GOT3 (cell line): Measurements from ENCODE around the gene BBX.
"Not testable (repeated sequence)": the region's sequence is repeated elsewhere in the genome, so short reads cannot be mapped to it uniquely, and the experiment has no call there.

ENCODE experiments used
- DNase-seq: peaks from one replicate; lab custom pipeline; 2025; ENCODE audit warnings: mixed read lengths; lab: John Stamatoyannopoulos, UW

The BBX gene

DNA sequence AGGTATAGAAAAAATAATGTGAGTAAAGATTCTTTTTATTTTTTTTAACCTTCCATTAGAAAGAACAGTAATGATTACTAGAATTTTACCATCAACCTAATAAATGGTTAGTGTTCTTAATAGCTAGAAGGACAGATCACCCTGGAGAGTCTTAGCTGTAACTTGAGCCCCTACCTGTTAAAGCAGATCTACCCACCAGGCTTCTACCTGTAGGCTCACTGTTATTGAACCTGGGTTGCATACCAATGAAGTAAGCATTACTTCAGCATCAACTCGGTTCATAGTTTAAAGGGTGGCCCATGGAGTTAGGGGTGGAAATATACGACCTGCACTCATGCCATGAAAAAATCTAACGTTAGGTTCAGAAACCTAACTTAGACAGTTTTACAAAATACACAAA lies 280.4 kb downstream of the BBX start:
- DNase-seq, result no peak

DNA sequence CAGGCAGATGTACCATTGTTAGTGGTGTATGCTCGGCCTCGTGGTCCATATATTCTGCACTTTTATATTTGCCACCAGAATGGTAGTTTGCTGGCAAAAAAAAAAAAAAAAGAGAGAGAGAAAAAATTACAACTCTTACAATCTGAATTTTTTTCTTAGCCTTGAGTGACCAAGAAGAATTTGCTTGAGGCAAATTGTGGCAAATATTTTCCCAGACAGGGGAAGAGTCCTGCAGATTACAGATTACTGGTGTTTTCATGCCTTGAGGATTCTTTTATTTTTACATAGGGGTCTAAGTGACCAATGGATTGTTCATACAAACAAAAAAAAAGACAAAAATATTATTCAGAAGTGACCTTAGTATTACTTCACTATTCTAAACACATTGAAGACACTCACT lies 283.3 kb downstream of the BBX start:
- DNase-seq, result no peak

DNA sequence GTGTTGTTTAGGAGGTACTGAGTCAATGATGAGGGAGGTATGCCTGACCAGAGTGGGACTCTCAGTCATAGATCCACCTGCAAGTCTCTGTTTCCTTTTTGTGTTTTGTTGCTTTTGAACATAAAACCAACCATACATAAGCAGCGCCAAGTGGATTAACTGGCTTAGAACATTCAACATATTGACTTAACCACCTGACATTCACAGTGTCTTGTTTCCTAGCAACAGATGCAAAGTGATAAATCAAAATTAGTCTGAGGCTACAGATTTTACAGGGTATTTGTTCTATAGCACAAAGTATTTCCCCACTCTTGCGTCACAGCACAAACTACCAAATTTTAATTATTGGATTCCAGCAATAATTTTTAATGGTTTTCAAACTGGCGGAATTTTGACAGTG lies 283.8 kb downstream of the BBX start:
- DNase-seq, result no peak

DNA sequence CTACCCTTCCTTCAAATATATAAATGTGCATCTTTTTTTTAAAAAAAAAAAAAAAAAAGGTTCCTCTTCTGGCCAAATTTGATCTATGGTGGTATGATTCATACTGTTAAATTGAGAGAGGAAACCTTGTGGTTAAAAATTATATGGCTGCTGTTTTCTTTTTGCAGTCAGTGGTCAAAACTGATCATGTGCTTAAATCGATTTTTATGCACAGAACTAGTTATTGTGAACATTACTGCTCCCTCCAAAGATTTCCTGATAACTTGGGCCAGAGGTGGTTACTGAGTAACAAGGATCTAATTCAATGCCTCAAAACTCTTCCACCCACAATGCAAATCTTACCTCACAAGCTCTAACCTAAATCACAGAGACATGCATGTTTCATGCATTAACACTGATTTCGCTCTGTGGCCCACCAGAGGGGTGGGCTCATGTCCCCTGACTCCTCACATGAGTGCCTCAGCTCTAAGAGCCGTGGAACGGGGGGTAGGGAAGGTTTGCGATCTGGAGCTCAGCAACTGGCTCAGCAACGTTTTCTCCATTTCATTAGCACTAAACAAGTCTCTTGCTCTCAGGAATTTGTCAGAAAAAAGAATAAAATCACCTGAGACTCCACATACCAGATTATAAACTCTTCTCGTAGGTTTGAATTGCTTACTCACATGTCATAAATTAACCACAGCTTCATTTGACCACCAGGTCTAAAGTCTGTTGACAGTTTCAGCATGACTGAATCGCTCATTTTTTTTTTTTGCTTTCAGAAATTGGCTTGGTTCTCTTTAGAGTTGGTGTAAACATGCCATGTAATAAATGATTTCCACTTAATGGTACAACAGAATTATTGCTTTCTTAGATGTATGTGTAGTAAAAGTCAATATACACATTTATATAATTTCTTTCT lies 287.7 kb downstream of the BBX start:
- DNase-seq, result no peak

DNA sequence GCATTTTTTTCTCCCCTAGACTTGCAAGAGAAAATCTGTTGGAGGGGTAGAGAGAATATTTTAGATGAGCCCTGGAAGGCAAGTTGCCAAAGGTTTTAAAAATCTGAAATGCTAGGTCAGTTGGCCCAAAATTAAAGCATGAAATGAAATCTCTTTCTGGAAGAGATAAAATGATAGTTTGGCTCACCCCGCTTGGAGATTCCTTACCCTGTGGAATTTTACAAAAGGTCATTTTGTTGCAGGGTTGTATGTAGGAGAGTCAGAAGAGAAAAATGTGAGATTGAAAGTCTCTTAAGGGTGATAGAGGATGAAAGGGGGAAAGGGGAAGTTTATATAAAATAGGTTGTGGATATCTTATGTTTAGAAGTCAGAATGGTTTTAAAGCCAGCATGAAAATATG lies 290.3 kb downstream of the BBX start:
- DNase-seq, result no peak

DNA sequence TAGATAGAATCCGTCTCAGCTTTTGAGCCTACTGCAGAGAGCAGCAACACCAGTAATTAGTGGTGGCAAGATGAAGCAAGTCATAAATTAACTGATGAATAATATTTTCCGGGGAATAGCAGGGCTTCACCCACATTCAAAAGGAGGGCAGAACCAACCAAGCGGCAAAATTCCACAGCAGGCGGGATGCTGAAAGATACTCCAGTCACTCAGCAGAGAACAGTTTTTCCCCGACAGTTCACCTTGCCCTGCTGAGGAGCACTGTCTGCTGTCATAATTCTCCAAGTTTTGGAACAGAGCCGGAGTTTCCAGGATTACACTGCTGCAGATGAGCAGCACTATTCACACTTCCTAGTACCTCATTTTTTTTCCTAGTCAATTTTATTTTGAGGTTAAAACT lies 293.3 kb downstream of the BBX start:
- DNase-seq, result no peak

DNA sequence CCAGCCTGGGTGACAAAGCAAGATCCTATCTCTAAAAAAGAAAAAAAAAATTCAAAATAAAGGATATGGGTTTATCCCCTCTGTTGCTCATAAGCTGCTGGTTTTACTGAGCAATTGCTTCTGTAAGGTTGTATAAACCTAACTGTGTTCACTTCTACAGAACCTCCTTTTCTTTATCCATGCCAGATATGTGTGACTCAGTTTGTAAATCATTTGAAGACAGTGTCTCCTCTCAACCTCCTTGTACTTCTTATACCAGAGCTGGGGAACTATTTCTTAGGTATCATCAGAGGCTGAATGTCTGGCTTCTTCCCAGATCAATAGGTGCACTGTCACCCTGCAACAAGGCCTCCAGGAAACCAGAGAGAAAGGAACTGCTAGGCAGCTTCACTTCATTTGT lies 294.3 kb downstream of the BBX start:
- DNase-seq, result no peak

DNA sequence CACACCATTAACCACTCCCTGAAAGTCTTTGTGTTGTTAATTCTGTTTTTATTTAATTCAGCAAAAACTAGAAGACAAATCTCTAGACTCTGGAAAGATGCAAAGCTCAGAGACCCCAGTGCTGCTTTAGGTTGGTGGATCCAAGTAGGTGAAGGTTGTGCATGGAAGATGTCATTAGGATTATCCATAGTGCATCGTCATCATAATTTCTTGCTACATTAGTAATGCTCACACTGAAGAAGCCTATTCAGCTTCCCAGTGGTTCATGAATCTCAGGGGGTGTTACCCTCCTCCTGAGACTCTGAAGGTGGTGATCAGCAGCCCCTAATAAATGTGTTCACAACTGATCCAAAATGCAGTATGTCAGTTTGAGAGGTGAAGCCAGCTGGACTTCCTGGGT lies 295.3 kb downstream of the BBX start:
- DNase-seq, result no peak

DNA sequence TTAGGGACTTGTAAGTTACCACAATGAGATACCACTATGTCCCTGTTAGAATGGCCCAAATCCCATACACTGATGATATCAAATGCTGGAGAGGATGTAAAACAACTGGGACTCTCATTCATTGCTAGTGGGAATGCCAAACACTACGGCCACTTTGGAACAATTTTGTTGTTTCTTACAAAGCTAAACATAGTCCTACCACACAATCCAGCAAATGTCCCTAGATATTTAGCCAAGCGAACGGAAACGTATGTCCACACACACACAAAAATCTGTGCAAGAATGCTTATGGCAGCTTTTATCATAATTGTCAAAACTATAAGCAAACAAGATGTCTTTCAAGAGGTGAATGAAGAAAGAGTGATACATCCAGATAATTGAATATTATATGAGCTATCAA lies 296.9 kb downstream of the BBX start:
- no peak for DNase-seq

DNA sequence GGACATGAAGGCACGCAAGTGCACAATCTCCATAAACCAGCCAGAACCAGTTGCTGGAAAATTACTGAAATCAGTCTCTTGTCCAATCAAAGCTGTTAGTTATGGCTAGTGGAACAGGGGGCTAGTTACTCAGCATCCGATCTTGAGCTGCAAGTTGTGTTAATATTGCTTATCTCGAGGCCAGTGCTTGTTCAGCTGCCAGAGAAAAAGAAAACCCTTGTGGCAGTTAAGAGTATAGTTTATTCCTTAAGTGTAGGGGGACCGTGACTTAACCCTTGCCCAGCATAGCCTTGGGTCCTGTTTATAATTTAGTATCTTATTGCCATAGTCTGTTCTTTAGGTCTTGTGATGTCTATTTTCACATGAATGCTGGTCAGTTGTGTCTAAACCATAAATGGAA lies 299.5 kb downstream of the BBX start:
- DNase-seq, result no peak

DNA sequence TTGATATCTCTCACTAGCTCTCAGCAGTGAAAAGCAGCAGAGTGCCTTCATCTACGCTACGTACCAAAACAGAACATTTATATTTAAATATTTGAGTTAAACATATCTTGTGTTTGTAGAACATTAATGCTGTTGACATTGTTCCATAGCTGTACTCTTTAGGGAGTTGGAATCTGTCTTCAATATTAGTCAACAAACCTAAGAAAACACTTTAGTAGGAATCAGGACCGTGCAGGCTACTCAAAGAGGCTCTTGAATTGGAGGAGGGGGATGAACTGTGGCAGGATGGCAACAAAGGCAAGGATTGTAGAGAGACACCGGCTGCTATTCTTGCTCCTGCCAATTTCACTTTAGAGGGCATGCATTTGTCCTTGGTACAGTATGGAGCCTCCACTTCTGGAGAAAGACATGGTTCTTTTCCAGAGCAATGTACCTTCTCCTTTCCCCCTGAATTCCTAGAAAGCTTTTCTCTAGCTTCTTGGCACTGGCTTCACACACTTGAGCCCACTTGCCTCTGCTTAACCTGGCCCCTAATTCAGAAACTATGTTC lies 302.1 kb downstream of the BBX start:
- DNase-seq, result no peak

DNA sequence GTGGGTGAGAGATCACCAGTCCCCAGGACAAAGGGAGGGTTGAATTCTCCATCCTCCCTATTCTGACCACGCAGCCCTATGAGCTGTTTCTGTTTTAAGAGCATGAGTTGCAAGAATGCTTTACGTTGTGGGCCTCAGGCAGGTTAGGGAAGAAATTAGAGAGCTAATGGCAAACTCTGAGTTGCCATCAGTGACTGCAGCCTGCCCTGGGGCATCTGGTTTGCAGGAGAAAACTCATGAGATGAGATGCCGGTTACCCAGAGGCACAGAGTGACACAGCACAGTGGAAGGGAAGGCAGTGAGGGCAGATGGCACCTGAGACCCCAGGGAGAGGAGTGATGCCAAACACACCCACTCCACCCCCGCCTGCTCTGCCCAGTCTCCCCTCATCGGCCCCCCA lies 302.8 kb downstream of the BBX start:
- no peak for DNase-seq

DNA sequence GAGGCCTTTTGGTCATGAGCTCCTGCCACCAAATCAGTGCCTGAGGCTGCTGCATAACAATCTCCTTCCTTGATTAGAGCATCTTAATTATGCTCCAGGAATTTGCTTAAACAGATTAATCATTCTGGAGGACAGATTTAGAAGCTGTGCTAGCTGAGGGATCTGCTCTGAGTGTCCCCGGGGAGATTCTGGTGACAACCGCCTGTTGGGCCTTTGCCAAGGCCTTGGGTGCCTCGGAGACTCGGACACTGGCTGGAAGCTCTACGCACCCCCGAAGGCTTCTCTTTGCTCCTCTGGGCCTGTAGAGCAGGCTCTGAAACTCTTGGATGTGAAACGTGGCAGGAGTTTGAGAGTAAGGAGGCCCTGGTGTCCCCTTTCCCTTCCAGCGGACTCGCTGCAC lies 304.0 kb downstream of the BBX start:
- DNase-seq, result no peak

DNA sequence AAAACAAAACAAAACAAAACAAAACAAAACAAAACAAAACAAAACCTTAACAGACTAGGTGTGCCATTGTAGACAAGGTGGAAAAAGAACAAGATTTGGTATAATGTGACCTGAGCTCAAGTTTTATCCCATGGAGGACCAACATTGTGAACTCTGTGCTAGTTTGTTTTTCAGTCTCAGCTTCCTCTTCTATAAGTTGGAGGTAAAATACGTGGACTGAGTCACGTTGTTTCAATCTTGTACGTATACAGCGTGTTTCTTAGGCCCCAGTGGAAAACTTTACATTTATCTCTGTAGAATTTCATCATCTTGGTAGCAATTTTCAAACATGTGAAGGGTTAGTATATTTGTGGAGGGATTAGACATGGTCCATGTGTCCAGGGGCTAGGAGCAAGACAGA lies 306.4 kb downstream of the BBX start:
- no peak for DNase-seq

DNA sequence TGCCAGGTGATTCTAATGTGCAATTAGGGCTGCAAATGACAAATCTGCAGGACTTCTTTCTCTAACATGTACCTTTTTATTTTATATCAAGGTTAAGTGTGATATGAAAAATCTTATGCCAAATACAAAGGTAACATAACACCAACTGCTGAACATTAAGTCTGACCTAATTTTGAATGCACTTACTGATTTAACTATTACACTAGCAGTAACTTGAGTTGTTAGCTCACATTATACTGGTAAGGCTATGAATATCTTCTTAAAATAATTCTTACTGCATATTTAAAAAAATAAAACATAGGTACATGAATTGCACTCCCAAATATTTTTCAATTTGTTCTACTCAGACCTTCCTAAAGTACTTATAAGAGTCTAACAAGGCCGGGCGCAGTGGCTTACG lies 308.8 kb downstream of the BBX start:
- DNase-seq, result no peak

DNA sequence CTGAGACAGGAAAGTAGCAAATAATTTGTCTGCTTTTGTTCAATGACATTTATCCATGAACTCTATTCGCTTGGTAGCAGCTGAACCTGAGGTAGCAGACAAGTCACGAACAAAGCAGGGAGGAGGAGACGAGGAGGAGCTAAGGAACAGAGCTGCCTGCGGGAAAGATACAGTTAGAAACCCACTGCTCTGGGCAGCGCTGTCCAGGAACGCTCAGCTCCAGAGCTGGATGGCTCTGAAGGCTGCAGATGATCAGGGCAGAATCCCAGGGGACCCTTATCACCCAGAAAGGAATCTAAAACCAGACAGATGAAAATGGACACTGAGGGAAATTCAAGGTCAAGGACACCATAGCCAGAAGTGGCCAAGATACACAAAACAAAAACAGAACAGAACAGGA lies 310.3 kb downstream of the BBX start:
- DNase-seq, result no peak

DNA sequence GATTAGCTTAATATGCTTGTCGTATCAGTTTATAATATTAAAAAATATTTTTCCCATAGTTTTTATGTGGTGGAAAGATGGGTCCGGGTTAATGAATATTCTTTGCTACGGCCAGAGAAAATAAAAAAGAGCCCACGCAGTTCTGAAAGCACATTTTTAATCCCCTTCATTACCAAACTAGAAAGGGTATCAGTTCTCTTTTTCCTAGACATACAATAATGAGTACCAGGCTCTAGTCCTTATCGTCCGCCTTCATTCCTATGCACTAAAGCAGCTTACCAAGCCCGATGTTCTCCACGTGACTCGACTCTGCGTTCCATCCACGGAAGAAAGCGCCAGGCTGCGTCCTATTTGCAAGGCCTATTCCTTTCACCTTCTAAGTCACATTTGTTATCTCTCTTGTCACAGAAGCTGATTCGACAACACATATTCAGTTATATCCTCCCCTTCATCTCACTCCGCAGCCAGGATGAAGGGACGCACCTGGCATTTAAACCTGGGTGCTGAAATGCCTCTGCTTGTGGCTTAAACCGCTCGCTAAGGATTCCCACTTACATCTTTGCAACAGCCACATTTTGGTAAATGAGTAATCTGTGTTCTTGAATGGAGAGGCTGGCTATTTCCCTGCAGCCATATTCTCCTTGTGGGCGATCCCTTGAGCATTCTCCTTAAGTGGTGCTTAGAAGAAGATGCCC lies 311.1 kb downstream of the BBX start:
- DNase-seq, result no peak

DNA sequence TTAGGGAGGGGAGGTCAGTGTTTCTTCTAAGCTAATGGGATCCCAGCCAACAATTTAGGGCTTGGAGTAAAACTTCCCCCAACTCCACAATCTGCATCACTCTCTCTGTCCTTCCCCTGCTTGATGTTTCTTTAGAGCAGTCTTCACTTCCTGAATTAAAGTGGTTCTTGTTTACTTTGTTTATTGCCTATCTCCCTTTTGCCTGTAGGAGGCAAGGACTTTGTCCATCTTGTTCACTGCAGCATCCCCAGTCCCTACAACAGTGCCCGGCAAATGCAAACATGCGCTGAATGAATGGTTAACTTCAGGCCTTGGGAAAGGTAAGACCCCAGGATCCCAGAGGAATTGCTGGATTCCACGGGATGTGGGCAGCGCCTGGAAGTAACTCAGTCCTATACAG lies 312.2 kb downstream of the BBX start:
- DNase-seq, result not testable (repeated sequence)

DNA sequence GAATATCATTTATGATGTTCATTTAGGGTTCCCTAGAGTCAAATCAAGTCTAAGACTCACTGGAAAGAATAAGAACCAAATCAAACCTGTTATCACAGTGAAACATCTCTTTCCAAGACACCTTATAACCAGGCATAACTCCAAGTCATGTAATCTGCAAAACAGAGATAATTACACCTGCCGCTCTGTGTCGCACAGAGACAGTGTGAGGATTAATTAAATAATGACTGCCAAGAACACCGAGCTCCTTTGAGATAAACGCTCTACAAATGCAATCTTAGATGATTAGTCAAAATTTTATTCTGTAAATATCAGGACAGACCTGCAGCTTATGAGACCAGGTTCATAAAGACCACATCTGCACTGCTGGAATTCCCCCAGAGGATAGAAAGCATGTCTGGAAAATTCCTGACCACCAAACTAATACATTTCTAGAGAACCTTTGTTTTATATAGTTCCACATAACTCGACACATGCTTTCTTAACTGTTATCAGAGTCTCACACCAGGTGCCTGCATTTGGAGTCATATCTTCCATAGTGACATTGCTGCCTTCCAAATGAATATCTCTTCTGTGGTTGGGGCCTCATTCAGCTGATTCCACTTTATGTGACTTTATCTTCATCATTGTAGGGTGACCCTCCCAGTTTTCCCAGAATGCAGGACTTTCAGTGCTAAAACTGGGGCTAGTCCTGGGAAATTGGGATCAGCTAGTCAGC lies 315.3 kb downstream of the BBX start:
- DNase-seq, result no peak

DNA sequence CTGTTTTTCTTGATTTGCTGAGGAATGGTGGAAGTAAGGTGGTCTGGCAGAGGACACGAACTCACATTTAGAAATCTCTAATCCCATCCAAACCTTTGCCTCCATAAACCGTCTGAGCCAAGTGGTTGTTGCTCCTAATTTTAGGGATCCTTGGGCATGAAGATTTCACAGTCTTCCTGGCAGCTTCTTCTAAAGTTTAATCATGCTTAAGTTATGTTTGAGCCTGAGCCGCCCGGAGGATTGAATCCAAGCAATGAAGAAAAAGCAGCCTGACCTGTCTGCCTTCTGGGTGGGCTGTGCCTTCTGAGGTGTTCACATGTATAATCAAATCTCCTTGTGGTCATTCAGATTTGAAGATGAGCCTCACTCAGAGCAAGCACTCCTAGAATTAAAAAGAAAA lies 319.1 kb downstream of the BBX start:
- no peak for DNase-seq

DNA sequence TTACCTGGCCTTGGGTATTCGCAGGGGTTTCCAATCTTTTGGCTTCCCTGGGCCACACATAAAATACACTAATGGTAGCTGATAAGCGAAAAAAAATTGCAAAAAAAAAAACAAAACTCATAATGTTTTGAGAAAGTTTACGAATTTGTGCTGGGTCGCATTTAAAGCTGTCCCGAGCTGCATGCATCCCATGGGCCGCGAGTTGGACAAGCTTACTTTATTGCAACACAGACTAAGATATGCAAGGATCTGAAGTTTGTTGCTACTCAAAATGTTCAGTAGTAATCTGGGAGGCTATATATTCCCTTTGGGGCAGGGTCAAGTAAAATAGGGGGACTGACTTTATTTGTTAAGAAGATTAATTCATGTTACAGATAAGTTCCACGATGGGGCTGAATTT lies 320.2 kb downstream of the BBX start:
- no peak for DNase-seq

DNA sequence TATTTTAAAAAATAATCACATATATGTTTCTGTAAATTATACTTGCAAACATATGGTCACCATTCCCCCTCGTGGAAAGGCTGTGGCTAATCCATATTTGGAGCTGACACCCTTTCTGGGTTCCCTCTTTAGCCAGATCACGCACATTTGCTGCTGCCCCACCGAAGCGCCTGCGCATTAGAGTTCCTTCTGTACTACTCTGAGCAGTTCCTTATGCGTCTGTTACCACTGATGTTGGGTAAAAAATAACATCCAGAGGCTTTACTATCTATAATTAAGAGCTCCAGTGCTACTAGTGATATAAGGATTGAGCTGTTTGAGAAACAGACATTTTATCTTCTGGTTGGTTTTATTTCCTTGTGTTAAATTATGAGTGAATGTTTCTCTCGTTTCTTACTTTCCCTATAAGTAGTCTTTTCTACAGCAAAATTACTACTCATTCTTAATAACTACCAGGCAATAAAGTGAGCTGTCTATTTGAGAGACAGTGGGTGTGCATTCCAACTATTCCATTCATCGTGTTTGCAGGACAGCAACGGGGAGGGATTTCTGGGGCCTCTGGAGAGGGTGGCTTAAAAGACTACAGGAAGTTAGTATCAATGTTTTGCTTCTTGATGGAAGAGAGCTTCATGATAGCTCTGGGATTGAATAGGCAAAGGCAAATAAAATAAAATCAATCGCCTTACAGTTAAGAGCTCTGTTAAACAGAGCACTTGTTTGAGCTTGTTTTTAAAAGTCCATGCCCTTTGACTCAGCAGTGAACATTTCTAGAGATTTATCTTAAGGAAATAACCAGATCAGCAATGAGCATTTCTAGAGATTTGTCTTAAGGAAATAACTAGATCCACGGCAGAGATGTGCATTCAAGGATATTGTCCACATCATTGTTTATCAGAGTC lies 322.9 kb downstream of the BBX start:
- DNase-seq, result no peak
